ENCODE measurements around the gene VPS26B.
A peak's percentile ranks its signal among the peaks of the same experiment; 100 is the strongest.
"Not testable (repeated sequence)": the region's sequence is repeated elsewhere in the genome, so short reads cannot be mapped to it uniquely, and the experiment has no call there.

VPS26B gene

GRCh38 chr11:134276396-134277182, 52.1 kb downstream of the VPS26B start:
- no peak for DNase-seq (ENCODE audit: low read depth in 1 of 2, low spot score in 1 of 2)
- peaks cover 70% of the 10 kb centered on the region for H3K27me3 ChIP-seq (ENCODE audit: insufficient read depth, poor library complexity, severe bottlenecking)
- H3K4me3 ChIP-seq (replicated peaks; ENCODE audit: insufficient read depth, low read length) = peak overlapping the region; percentile 8
- no peak overlapping the region for H3K27ac ChIP-seq (replicated peaks)
- no peak for TF ChIP-seq SPI1 (IDR thresholded peaks at IDR 0.05; ENCODE audit: borderline replicate concordance, low read depth)
- TF ChIP-seq GABPA (IDR thresholded peaks at IDR 0.05; ENCODE audit: low read depth) = no peak
- TF ChIP-seq CTCF (IDR thresholded peaks at IDR 0.05; ENCODE audit: insufficient read depth, low read length) = no peak
- TF ChIP-seq, protein P1, sequence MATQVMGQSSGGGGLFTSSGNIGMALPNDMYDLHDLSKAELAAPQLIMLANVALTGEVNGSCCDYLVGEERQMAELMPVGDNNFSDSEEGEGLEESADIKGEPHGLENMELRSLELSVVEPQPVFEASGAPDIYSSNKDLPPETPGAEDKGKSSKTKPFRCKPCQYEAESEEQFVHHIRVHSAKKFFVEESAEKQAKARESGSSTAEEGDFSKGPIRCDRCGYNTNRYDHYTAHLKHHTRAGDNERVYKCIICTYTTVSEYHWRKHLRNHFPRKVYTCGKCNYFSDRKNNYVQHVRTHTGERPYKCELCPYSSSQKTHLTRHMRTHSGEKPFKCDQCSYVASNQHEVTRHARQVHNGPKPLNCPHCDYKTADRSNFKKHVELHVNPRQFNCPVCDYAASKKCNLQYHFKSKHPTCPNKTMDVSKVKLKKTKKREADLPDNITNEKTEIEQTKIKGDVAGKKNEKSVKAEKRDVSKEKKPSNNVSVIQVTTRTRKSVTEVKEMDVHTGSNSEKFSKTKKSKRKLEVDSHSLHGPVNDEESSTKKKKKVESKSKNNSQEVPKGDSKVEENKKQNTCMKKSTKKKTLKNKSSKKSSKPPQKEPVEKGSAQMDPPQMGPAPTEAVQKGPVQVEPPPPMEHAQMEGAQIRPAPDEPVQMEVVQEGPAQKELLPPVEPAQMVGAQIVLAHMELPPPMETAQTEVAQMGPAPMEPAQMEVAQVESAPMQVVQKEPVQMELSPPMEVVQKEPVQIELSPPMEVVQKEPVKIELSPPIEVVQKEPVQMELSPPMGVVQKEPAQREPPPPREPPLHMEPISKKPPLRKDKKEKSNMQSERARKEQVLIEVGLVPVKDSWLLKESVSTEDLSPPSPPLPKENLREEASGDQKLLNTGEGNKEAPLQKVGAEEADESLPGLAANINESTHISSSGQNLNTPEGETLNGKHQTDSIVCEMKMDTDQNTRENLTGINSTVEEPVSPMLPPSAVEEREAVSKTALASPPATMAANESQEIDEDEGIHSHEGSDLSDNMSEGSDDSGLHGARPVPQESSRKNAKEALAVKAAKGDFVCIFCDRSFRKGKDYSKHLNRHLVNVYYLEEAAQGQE (IDR thresholded peaks at IDR 0.05; ENCODE audit: insufficient replicate concordance, low read depth) = no peak
- TF ChIP-seq POLR2AphosphoS5 (IDR thresholded peaks at IDR 0.05; ENCODE audit: low read depth) = no peak

- TF ChIP-seq CTCF (IDR thresholded peaks at IDR 0.05; ENCODE audit: insufficient read depth, low read length) (no peak), POLR2AphosphoS5 (IDR thresholded peaks at IDR 0.05; ENCODE audit: low read depth) (no peak), SPI1 (IDR thresholded peaks at IDR 0.05; ENCODE audit: borderline replicate concordance, low read depth) (no peak), GABPA (IDR thresholded peaks at IDR 0.05; ENCODE audit: low read depth) (no peak)
- TF ChIP-seq, protein P1 (IDR thresholded peaks at IDR 0.05; ENCODE audit: insufficient replicate concordance, low read depth) = no peak
- DNase-seq (ENCODE audit: low read depth in 1 of 2, low spot score in 1 of 2) = no peak
- peaks cover 70% of the 10 kb centered on the region for H3K27me3 ChIP-seq (ENCODE audit: insufficient read depth, poor library complexity, severe bottlenecking)
- H3K27ac ChIP-seq (replicated peaks) = no peak overlapping the region
- H3K4me3 ChIP-seq (replicated peaks; ENCODE audit: insufficient read depth, low read length) = no peak overlapping the region
Observed at GRCh38 chr11:134277183-134278001, 52.9 kb downstream of the VPS26B start.

- no peak for DNase-seq (ENCODE audit: low read depth in 1 of 2, low spot score in 1 of 2)
- peaks cover 61% of the 10 kb centered on the region for H3K27me3 ChIP-seq (ENCODE audit: insufficient read depth, poor library complexity, severe bottlenecking)
- no peak overlapping the region for H3K4me3 ChIP-seq (replicated peaks; ENCODE audit: insufficient read depth, low read length)
- no peak overlapping the region for H3K27ac ChIP-seq (replicated peaks)
- TF ChIP-seq SPI1 (IDR thresholded peaks at IDR 0.05; ENCODE audit: borderline replicate concordance, low read depth) (no peak), CTCF (IDR thresholded peaks at IDR 0.05; ENCODE audit: insufficient read depth, low read length) (no peak), GABPA (IDR thresholded peaks at IDR 0.05; ENCODE audit: low read depth) (no peak), POLR2AphosphoS5 (IDR thresholded peaks at IDR 0.05; ENCODE audit: low read depth) (no peak)
- TF ChIP-seq, protein P1 (IDR thresholded peaks at IDR 0.05; ENCODE audit: insufficient replicate concordance, low read depth) = no peak
Observed at GRCh38 chr11:134278356-134278755, 53.9 kb downstream of the VPS26B start.

DNA sequence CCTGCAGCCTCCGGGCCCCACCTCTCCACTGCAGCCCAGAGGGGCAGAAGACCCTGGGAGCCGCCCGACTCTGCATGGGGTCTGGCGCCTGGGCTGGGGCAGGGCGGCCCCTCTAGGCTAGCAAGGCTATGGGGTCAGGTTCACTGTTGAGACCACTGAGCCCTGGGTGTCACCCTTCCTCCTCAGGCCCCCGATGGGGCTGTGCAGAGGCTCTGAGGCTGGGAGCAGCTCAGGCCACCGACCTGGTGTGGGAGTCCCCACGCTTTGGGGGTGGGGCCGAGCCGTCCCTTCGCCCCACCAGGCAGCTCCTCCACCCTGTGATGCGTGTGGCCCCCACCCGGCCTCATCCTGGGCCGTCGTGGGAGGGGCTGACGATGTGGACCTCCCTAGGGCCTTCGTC, 57.2 kb downstream of the VPS26B start:
- H3K27ac ChIP-seq (replicated peaks); H3K4me3 ChIP-seq (replicated peaks; ENCODE audit: insufficient read depth, low read length); DNase-seq (ENCODE audit: low read depth in 1 of 2, low spot score in 1 of 2): not testable (repeated sequence)
- H3K27me3 ChIP-seq (ENCODE audit: insufficient read depth, poor library complexity, severe bottlenecking) = peaks cover 31% of the 10 kb centered on the region
